ENCODE measurements around the gene MZT2A. TPM values are rescaled to one million over a fixed set of nuclear protein-coding genes. Genes with fewer than 3 reads are reported as not detected.
A peak's percentile ranks its signal among the peaks of the same experiment; 100 is the strongest.
"Not testable (repeated sequence)": the region's sequence is repeated elsewhere in the genome, so short reads cannot be mapped to it uniquely, and the experiment has no call there.

MZT2A gene
- polyA plus RNA-seq (2013, experiment 1 of 2; ENCODE audit: insufficient read length), result 99.4 TPM
- polyA plus RNA-seq (2013, experiment 2 of 2; ENCODE audit: insufficient read length), result 93.2 TPM

- not testable (repeated sequence) for DNase-seq
Observed at GRCh38 chr2:131492015-131492417, at the start of gene MZT2A. Gene MZT2A, minus strand, starts transcription at chr2:131492397. Its CDS starts 21 bp downstream, at chr2:131492376.

- not testable (repeated sequence) for DNase-seq
Observed at GRCh38 chr2:131538856-131539255, 46.7 kb upstream of the MZT2A start.

- not testable (repeated sequence) for DNase-seq
Observed at GRCh38 chr2:131536841-131537240, 44.6 kb upstream of the MZT2A start.

- not testable (repeated sequence) for DNase-seq
Observed at GRCh38 chr2:131535951-131536826, 44.0 kb upstream of the MZT2A start.

- no peak for DNase-seq
Observed at GRCh38 chr2:131535526-131535925, 43.3 kb upstream of the MZT2A start.

GRCh38 chr2:131534965-131535364, 42.8 kb upstream of the MZT2A start:
- DNase-seq, result not testable (repeated sequence)

- DNase-seq, result not testable (repeated sequence)
Observed at GRCh38 chr2:131534317-131534672, 42.1 kb upstream of the MZT2A start.

GRCh38 chr2:131533609-131534316, 41.6 kb upstream of the MZT2A start:
- DNase-seq, result not testable (repeated sequence)

- not testable (repeated sequence) for DNase-seq
Observed at GRCh38 chr2:131532723-131533608, 40.8 kb upstream of the MZT2A start.

- DNase-seq, result not testable (repeated sequence)
Observed at GRCh38 chr2:131531547-131532185, 39.5 kb upstream of the MZT2A start.

- not testable (repeated sequence) for DNase-seq
Observed at GRCh38 chr2:131530626-131531344, 38.6 kb upstream of the MZT2A start.

GRCh38 chr2:131529864-131530445, 37.8 kb upstream of the MZT2A start:
- DNase-seq, result not testable (repeated sequence)

GRCh38 chr2:131528981-131529863, 37.0 kb upstream of the MZT2A start:
- DNase-seq, result peak; percentile 13

GRCh38 chr2:131527131-131528001, 35.2 kb upstream of the MZT2A start, which contains the start of gene CCDC74A:
Gene CCDC74A, plus strand, starts transcription at chr2:131527888. Its CDS starts 83 bp downstream, at chr2:131527971.
- peak; percentile 65 for DNase-seq

GRCh38 chr2:131525256-131525655, 33.1 kb upstream of the MZT2A start:
- DNase-seq, result not testable (repeated sequence)

GRCh38 chr2:131521961-131522781, 30.0 kb upstream of the MZT2A start:
- DNase-seq, result no peak

GRCh38 chr2:131521524-131521923, 29.3 kb upstream of the MZT2A start:
- DNase-seq, result not testable (repeated sequence)

- DNase-seq, result no peak
Observed at GRCh38 chr2:131520526-131520925, 28.3 kb upstream of the MZT2A start.
